NOMO-1 treated with dmso at 0.1 percent for 144 hours (cell line): ENCODE data around the gene GNG7.
"Not testable (repeated sequence)": the region's sequence is repeated elsewhere in the genome, so short reads cannot be mapped to it uniquely, and the experiment has no call there.

Source experiments
- DNase-seq: peaks from one replicate; lab custom pipeline; 2025; ENCODE audit not compliant: unreplicated experiment; lab: John Stamatoyannopoulos, UW

Gene GNG7

GRCh38 chr19:2678044-2678671 lies 24.3 kb downstream of the GNG7 start:
- DNase-seq, result peak; percentile 62

- no peak for DNase-seq
Measured at GRCh38 chr19:2676823-2677222, 25.7 kb downstream of the GNG7 start.

DNA sequence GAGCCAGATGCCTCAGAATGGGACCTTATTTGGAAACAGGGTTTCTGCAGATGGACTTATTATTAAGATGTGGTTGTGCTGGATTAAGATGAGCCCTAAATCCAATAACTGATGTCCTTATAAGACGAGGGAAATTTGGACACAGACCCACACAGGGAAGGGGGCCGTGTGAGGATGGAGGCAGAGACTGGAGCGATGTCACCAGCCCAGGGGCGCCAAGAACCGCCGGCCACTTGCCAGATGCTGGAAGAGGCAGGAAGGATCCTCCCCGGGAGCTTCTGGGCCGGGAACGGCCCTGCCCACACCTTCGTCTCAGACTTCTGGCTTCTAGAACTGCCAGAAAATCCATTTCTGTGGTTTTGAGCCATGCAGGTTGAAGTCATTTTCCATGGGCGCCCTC lies 26.6 kb downstream of the GNG7 start:
- no peak for DNase-seq

DNA sequence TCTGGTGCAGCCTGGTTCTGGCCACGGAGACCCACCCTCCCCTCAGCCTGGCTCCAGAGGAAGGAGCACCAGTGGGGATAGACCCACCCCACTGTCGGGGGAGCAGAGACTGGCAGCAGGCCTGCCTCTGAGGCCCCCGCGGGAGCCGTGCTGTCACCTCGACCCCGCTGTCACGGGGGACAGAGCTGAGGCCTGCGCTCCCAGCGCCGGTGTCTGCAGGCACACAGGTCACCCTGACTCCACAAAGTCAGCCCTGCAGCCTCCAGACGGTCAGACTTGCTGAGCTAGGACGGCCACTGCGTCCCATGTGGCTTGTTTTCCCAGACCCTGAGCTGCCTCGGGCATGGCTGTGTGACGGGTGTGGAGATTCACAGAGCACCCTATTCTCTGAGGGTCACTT lies 32.3 kb downstream of the GNG7 start:
- no peak for DNase-seq

GRCh38 chr19:2668175-2668763 lies 34.2 kb downstream of the GNG7 start:
- no peak for DNase-seq

- not testable (repeated sequence) for DNase-seq
Measured at GRCh38 chr19:2667349-2667748, 35.1 kb downstream of the GNG7 start.

GRCh38 chr19:2666344-2666994 lies 36.0 kb downstream of the GNG7 start:
- no peak for DNase-seq

- no peak for DNase-seq
Measured at GRCh38 chr19:2665103-2665502, 37.4 kb downstream of the GNG7 start.

DNA sequence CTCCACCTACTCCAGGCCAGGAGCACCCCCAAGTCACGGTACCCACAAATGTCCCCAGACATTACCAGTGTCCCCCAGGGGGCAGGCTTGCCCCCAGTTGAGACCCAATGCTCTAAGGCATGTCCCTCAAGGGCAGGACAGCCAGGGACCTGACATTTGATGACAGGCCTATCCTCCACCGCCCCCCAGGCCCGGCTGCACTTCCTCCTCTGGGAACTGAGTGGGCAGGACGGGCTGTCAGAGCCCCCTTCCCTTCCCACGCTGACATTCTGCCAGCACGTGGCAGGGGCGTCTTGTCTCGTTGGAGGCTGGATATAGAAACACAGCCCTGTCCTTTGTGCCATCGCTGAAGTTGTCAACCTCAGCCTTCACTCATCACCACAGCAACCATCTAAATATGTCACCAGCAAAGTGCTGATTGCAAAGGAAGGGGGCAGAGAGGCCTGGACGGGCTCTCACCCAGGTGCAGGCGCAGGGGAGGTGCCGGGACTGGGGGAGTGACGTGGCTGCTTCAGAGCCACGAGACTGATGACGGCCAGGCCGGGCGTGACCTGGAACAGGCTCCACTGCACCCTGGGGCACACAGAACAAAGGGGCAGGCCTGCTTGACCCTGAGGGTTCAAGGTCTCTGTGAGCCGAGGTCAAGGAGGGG lies 38.4 kb downstream of the GNG7 start:
- DNase-seq, result no peak

- DNase-seq, result no peak
Measured at GRCh38 chr19:2661615-2662014, 40.9 kb downstream of the GNG7 start.

GRCh38 chr19:2659856-2660432 lies 42.5 kb downstream of the GNG7 start:
- DNase-seq, result no peak

DNA sequence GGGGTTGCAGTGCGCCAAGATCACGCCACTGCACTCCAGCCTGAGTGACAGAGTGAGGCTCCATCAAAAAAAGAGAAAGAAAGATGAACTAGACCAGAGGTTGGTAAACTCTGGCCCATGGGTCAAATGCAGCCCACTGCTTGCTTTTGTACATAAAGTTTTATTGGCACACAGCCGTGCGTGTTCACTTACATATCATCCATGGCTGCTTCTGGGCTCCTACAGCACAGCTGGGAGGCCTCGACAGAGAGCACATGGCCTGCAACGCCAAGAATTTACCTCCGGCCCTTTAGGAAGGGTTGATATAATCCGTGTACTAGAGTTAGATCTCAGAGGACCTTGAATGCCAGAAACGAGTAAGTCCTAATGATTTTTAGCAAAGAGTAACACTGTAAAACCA lies 46.0 kb downstream of the GNG7 start:
- DNase-seq, result no peak

- DNase-seq, result no peak
Measured at GRCh38 chr19:2653710-2654707, 48.5 kb downstream of the GNG7 start.

- no peak for DNase-seq
Measured at GRCh38 chr19:2653218-2653617, 49.3 kb downstream of the GNG7 start.

- DNase-seq, result no peak
Measured at GRCh38 chr19:2652504-2653099, 49.9 kb downstream of the GNG7 start.

DNA sequence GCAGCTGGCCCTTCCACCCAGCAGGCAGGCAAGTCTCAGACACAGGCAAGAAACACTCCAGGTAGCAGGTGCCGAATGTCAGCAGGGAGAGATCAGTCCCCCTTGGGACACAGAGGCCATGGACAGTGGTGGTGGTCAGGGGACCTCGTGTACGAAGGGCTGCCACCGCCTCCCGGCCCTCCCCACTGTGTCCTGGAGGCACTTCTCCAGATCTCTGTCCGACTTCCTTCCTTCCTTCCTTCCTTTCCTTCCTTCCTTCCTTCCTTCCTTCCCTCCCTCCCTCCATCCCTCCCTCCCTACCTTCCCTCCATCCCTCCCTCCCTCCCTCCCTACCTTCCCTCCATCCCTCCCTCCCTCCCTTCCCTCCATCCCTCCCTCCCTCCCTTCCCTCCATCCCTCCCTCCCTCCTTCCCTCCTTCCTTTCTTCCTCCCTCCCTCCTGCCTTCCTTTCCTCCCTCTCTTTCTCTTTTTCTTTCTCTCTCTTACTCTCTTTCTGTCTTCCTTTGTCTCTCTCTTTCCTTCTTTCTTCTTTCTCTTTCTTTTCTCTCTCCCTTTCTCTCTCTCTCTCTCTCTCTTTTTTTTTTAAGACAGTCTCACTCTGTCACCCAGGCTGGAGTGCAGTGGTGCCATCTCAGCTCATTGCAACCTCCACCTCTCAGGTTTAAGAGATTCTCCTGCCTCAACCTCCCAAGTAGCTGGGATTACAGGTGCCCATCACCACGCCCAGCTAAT lies 51.3 kb downstream of the GNG7 start:
- not testable (repeated sequence) for DNase-seq

DNA sequence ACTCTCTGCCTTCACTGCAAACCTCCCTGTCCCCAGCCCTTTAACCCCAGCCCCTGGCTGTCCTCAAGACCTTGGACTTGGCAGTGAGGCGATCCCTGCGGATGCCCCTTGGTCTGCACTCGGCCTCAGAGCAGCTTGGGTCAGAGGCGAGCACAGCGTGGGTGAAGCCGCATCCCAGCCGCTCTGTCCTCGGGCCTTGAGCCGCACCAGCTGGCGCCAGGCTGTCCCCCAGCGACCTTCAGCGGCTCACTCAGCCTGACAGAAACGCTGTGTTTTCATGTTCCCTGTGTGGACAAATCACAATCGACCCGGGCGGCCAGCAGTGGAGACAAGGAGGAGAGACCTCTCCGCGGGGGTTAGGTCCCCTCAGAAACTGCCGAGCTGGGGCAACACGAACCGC lies 52.0 kb downstream of the GNG7 start:
- DNase-seq, result no peak

- peak; percentile 74 for DNase-seq
Measured at GRCh38 chr19:2648528-2648937, 54.0 kb downstream of the GNG7 start.

GRCh38 chr19:2648099-2648498 lies 54.4 kb downstream of the GNG7 start:
- DNase-seq, result no peak
